Measurements from ENCODE around the gene LIN54.

- TF ChIP-seq CTCF (IDR thresholded peaks at IDR 0.05; ENCODE audit: low read depth, low read length, missing input control) (no peak), FOXA1 (IDR thresholded peaks at IDR 0.05) (no peak), RXRA (IDR thresholded peaks at IDR 0.05) (no peak), JUND (IDR thresholded peaks at IDR 0.05) (no peak), YY1 (IDR thresholded peaks at IDR 0.05) (no peak), MAX (IDR thresholded peaks at IDR 0.05) (no peak), HNF4A (conservative IDR thresholded peaks at IDR 0.05) (no peak)
- TF ChIP-seq, protein P1, sequence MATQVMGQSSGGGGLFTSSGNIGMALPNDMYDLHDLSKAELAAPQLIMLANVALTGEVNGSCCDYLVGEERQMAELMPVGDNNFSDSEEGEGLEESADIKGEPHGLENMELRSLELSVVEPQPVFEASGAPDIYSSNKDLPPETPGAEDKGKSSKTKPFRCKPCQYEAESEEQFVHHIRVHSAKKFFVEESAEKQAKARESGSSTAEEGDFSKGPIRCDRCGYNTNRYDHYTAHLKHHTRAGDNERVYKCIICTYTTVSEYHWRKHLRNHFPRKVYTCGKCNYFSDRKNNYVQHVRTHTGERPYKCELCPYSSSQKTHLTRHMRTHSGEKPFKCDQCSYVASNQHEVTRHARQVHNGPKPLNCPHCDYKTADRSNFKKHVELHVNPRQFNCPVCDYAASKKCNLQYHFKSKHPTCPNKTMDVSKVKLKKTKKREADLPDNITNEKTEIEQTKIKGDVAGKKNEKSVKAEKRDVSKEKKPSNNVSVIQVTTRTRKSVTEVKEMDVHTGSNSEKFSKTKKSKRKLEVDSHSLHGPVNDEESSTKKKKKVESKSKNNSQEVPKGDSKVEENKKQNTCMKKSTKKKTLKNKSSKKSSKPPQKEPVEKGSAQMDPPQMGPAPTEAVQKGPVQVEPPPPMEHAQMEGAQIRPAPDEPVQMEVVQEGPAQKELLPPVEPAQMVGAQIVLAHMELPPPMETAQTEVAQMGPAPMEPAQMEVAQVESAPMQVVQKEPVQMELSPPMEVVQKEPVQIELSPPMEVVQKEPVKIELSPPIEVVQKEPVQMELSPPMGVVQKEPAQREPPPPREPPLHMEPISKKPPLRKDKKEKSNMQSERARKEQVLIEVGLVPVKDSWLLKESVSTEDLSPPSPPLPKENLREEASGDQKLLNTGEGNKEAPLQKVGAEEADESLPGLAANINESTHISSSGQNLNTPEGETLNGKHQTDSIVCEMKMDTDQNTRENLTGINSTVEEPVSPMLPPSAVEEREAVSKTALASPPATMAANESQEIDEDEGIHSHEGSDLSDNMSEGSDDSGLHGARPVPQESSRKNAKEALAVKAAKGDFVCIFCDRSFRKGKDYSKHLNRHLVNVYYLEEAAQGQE (IDR thresholded peaks at IDR 0.05) = no peak
- TF ChIP-seq, protein P2, sequence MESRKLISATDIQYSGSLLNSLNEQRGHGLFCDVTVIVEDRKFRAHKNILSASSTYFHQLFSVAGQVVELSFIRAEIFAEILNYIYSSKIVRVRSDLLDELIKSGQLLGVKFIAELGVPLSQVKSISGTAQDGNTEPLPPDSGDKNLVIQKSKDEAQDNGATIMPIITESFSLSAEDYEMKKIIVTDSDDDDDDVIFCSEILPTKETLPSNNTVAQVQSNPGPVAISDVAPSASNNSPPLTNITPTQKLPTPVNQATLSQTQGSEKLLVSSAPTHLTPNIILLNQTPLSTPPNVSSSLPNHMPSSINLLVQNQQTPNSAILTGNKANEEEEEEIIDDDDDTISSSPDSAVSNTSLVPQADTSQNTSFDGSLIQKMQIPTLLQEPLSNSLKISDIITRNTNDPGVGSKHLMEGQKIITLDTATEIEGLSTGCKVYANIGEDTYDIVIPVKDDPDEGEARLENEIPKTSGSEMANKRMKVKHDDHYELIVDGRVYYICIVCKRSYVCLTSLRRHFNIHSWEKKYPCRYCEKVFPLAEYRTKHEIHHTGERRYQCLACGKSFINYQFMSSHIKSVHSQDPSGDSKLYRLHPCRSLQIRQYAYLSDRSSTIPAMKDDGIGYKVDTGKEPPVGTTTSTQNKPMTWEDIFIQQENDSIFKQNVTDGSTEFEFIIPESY (IDR thresholded peaks at IDR 0.05) = no peak
Measured at GRCh38 chr4:82893942-82894341, 116.7 kb downstream of the LIN54 start.
